H1 (cell line): Measurements from ENCODE around the gene CAPZB. TPM values are rescaled to one million over a fixed set of nuclear protein-coding genes. Genes with fewer than 3 reads are reported as not detected.

Experiments used
- CTCF ChIA-PET: fragments of 300-600 bp; sonication (Branson Sonifier 250); formaldehyde crosslinking; loops from one replicate; lab custom pipeline; 2021; ENCODE audit not compliant: partially characterized antibody; lab: Charles Lee
- POLR2A ChIA-PET: fragments of 300-600 bp; sonication (Branson Sonifier 250); formaldehyde crosslinking; loops from one replicate; lab custom pipeline; 2021; ENCODE audit warnings: inconsistent platforms; ENCODE audit not compliant: partially characterized antibody; lab: Charles Lee
- DNase-seq, 2 experiments: peaks; one replicate each; pipeline versions ENCODE4 v3.0.0 to v3.0.0-alpha.2; 2010 to 2022; ENCODE audit warnings: low spot score in 2 of 2, low read depth in 1 of 2, mixed read lengths in 1 of 2
- FAIRE-seq: peaks from 2 replicates; lab custom pipeline; 2011; peaks lifted over from hg19 to GRCh38; lab: Jason Lieb, UNC
- H2AFZ ChIP-seq: 2 replicates; pipeline ENCODE4 v1.8.1; 2012; ENCODE audit warnings: low read length, inconsistent platforms
- H2AK5ac ChIP-seq: 2 replicates; pipeline ENCODE4 v1.6.1; 2013; ENCODE audit warnings: low read depth, low read length
- H2BK120ac ChIP-seq: replicated peaks from 2 replicates; pipeline ENCODE3; 2013; ENCODE audit warnings: low read depth, low read length, inconsistent platforms
- H2BK12ac ChIP-seq: 2 replicates; pipeline ENCODE4 v1.6.1; 2013; ENCODE audit warnings: low read depth, low read length
- H2BK15ac ChIP-seq: 2 replicates; pipeline ENCODE4 v1.6.1; 2013; ENCODE audit warnings: low read length
- H2BK20ac ChIP-seq: 2 replicates; pipeline ENCODE4 v1.6.1; 2013; ENCODE audit warnings: low read length
- H2BK5ac ChIP-seq: 2 replicates; pipeline ENCODE4 v1.6.1; 2013; ENCODE audit warnings: low read depth, low read length
- H3K14ac ChIP-seq: 2 replicates; pipeline ENCODE4 v1.6.1; 2013; ENCODE audit warnings: inconsistent platforms; ENCODE audit not compliant: insufficient read length
- H3K18ac ChIP-seq: 2 replicates; pipeline ENCODE4 v1.6.1; 2013; ENCODE audit warnings: low read length; ENCODE audit errors: extremely low read depth
- H3K23ac ChIP-seq: 2 replicates; pipeline ENCODE4 v1.6.1; 2013; ENCODE audit warnings: inconsistent platforms; ENCODE audit not compliant: insufficient read length
- H3K23me2 ChIP-seq: 2 replicates; pipeline ENCODE4 v1.6.1; 2013; ENCODE audit warnings: low read depth, low read length
- H3K27ac ChIP-seq: 2 replicates; pipeline ENCODE4 v1.6.1; 2011; ENCODE audit warnings: low read depth, low read length, inconsistent platforms
- H3K27me3 ChIP-seq, 4 experiments: replicated peaks in 1 of 4; 1 replicate in 1 of 4; 2 replicates in 3 of 4; pipeline versions ENCODE4 v1.6.1 to v1.8.1; 2011 to 2013; ENCODE audit warnings: low read length in 3 of 4, mild to moderate bottlenecking in 3 of 4, inconsistent platforms in 2 of 4, mixed read lengths in 2 of 4, moderate library complexity in 1 of 4; ENCODE audit not compliant: control insufficient read depth in 3 of 4, insufficient read depth in 3 of 4; ENCODE audit errors: extremely low read depth in 1 of 4
- H3K36me3 ChIP-seq, 4 experiments: 2 replicates each; pipeline versions ENCODE4 v1.6.1 to v1.8.1; 2011 to 2013; ENCODE audit warnings: mild to moderate bottlenecking in 4 of 4, low read length in 3 of 4, moderate library complexity in 2 of 4, control low read depth in 1 of 4, inconsistent platforms in 1 of 4; ENCODE audit not compliant: insufficient read depth in 4 of 4, control insufficient read depth in 2 of 4
- H3K4ac ChIP-seq: replicated peaks from 2 replicates; pipeline ENCODE3; 2013; ENCODE audit warnings: low read length, low read depth, mixed read lengths, inconsistent platforms; ENCODE audit not compliant: insufficient read length
- H3K4me1 ChIP-seq, 4 experiments: replicated peaks in 1 of 4; 1 replicate in 1 of 4; 2 replicates in 3 of 4; pipeline versions ENCODE4 v1.6.1 to v1.8.1; 2011 to 2013; ENCODE audit warnings: low read length in 3 of 4, inconsistent platforms in 2 of 4, mixed read lengths in 1 of 4; ENCODE audit not compliant: insufficient read depth in 4 of 4, control insufficient read depth in 3 of 4
- H3K4me2 ChIP-seq, 2 experiments: 2 replicates each; pipeline versions ENCODE4 v1.6.1 to v1.8.1; 2011 to 2013; ENCODE audit warnings: low read depth in 2 of 2, low read length in 2 of 2, control low read depth in 1 of 2, inconsistent platforms in 1 of 2, mild to moderate bottlenecking in 1 of 2; ENCODE audit not compliant: insufficient read depth in 1 of 2
- H3K4me3 ChIP-seq, 4 experiments: fragments of 200-600, 300-600 bp in 1 of 4; sonication (generic), shearing (Covaris generic), sonication (Bioruptor Twin) in 1 of 4; 2 replicates each; pipeline versions ENCODE4 v1.5.1 to v1.8.1; 2011 to 2016; ENCODE audit warnings: low read length in 4 of 4, low read depth in 3 of 4, control low read depth in 2 of 4, inconsistent platforms in 2 of 4, mild to moderate bottlenecking in 2 of 4, mixed read lengths in 1 of 4, moderate library complexity in 1 of 4; ENCODE audit not compliant: insufficient read depth in 2 of 4; ENCODE audit errors: extremely low read depth in 1 of 4
- H3K56ac ChIP-seq: replicated peaks from 2 replicates; pipeline ENCODE3; 2013; ENCODE audit warnings: low read depth, mild to moderate bottlenecking, mixed read lengths, low read length, inconsistent platforms; ENCODE audit not compliant: insufficient read length
- H3K79me1 ChIP-seq: 2 replicates; pipeline ENCODE4 v1.6.1; 2013; ENCODE audit warnings: low read depth, low read length, control low read depth
- H3K79me2 ChIP-seq, 2 experiments: 2 replicates each; pipeline versions ENCODE4 v1.6.1 to v1.8.1; 2012 to 2013; ENCODE audit warnings: low read length in 2 of 2, mild to moderate bottlenecking in 2 of 2, inconsistent platforms in 1 of 2; ENCODE audit not compliant: insufficient read depth in 2 of 2, control insufficient read depth in 1 of 2
- H3K9ac ChIP-seq, 4 experiments: replicated peaks in 1 of 4; 1 replicate in 1 of 4; 2 replicates in 3 of 4; pipeline versions ENCODE4 v1.6.1 to v1.8.1; 2011 to 2013; ENCODE audit warnings: low read depth in 3 of 4, low read length in 3 of 4, control low read depth in 2 of 4, mild to moderate bottlenecking in 2 of 4, moderate library complexity in 2 of 4, inconsistent platforms in 1 of 4; ENCODE audit errors: extremely low read depth in 1 of 4
- H3K9me3 ChIP-seq, 2 experiments: 2 replicates each; pipeline versions ENCODE4 v1.6.1 to v1.8.1; 2012 to 2013; ENCODE audit warnings: mild to moderate bottlenecking in 2 of 2, moderate library complexity in 2 of 2, control low read depth in 1 of 2, inconsistent platforms in 1 of 2, low read depth in 1 of 2, low read length in 1 of 2, mixed read lengths in 1 of 2; ENCODE audit not compliant: insufficient read depth in 2 of 2
- H4K20me1 ChIP-seq, 2 experiments: replicated peaks in 1 of 2; 2 replicates each; pipeline versions ENCODE3 to v1.8.1; 2011 to 2013; ENCODE audit warnings: inconsistent platforms in 2 of 2, low read length in 2 of 2, mild to moderate bottlenecking in 1 of 2; ENCODE audit not compliant: insufficient read depth in 2 of 2, control insufficient read depth in 1 of 2
- H4K5ac ChIP-seq: 2 replicates; pipeline ENCODE4 v1.6.1; 2013; ENCODE audit warnings: low read length, low read depth, mixed read lengths, inconsistent platforms; ENCODE audit not compliant: insufficient read length
- H4K8ac ChIP-seq: 2 replicates; pipeline ENCODE4 v1.8.0; 2013; ENCODE audit warnings: mild to moderate bottlenecking, moderate library complexity, low read length, inconsistent platforms; ENCODE audit not compliant: insufficient read depth; ENCODE audit errors: extremely low read depth
- H4K91ac ChIP-seq: replicated peaks from 2 replicates; pipeline ENCODE3; 2013; ENCODE audit warnings: low read length, mixed read lengths, inconsistent platforms; ENCODE audit not compliant: insufficient read length
- ATF3 ChIP-seq: IDR thresholded peaks from 2 replicates; pipeline ENCODE4 v1.6.1; 2011; ENCODE audit warnings: low read depth, mild to moderate bottlenecking, low read length; ENCODE audit not compliant: insufficient read depth
- CHD2 ChIP-seq: IDR thresholded peaks from 2 replicates; pipeline ENCODE4 v1.6.1; 2012; ENCODE audit warnings: low read length, improper control_type of control experiment
- CTBP2 ChIP-seq: IDR thresholded peaks from 2 replicates; pipeline ENCODE4 v1.7.0; 2011; ENCODE audit warnings: borderline replicate concordance, mild to moderate bottlenecking, moderate library complexity, mixed read lengths, low read length; ENCODE audit not compliant: insufficient read depth, insufficient read length
- GABPA ChIP-seq: IDR thresholded peaks from 2 replicates; pipeline ENCODE4 v1.6.1; 2011; ENCODE audit warnings: mild to moderate bottlenecking, low read length, moderate library complexity, borderline replicate concordance; ENCODE audit not compliant: insufficient read depth
- HDAC2 ChIP-seq, 2 experiments: fragments of 300-600 bp in 1 of 2; sonication (generic) in 1 of 2; IDR thresholded peaks; 2 replicates each; pipeline ENCODE4 v1.6.1; 2011 to 2012; ENCODE audit warnings: low read depth in 2 of 2, low read length in 2 of 2, mild to moderate bottlenecking in 2 of 2, moderate library complexity in 2 of 2, borderline replicate concordance in 1 of 2, inconsistent platforms in 1 of 2
- KDM4A ChIP-seq: IDR thresholded peaks from one replicate; pipeline ENCODE4 v1.7.1; 2012; ENCODE audit warnings: low read depth, mild to moderate bottlenecking, moderate library complexity, low read length, inconsistent platforms; ENCODE audit not compliant: severe bottlenecking
- RNF2 ChIP-seq: fragments of 200-900, 300-1000 bp; sonication (generic); IDR thresholded peaks from 2 replicates; pipeline ENCODE4 v1.7.1; 2016; ENCODE audit warnings: borderline replicate concordance, low read depth, mild to moderate bottlenecking, antibody characterized with exemption, low read length; ENCODE audit not compliant: poor library complexity, severe bottlenecking; ENCODE audit errors: missing control alignments
- SP2 ChIP-seq: IDR thresholded peaks from 2 replicates; pipeline ENCODE4 v1.6.1; 2012; ENCODE audit warnings: mild to moderate bottlenecking, low read length, inconsistent platforms
- TCF12 ChIP-seq: IDR thresholded peaks from 2 replicates; pipeline ENCODE4 v1.6.1; 2011; ENCODE audit warnings: low read depth, mild to moderate bottlenecking, low read length
- WGBS, 2 experiments: shearing (Covaris generic) in 1 of 2; methylation state at CpG; one replicate each; pipeline versions ENCODE4 v1.1.6 to v1.1.7; 2013 to 2015; ENCODE audit warnings: low lambda C conversion rate in 2 of 2, mixed read lengths in 2 of 2, inconsistent platforms in 1 of 2, low coverage in 1 of 2, missing lambda C conversion rate in 1 of 2; ENCODE audit not compliant: insufficient replicate concordance in 2 of 2, insufficient coverage in 1 of 2, insufficient read length in 1 of 2; ENCODE audit errors: extremely low coverage in 1 of 2, missing lambda C conversion rate in 1 of 2; 5-methylcytosine and 5-hydroxymethylcytosine counted together
- polyA plus RNA-seq, 7 experiments: library from polyadenylated mRNA; depleted of rRNA in 3 of 7; stranded (reverse) in 5 of 7; unstranded in 2 of 7; fragments of >200 nt in 5 of 7; fragments of 200-250 nt in 2 of 7; gene quantifications; 1 replicate in 5 of 7; 2 replicates in 1 of 7; 4 replicates in 1 of 7; pipeline versions ENCODE4 v1.2.1 to v1.2.3, GENCODE V29; 2011 to 2013; ENCODE audit warnings: missing spikeins in 2 of 7, mixed read lengths in 2 of 7
- total RNA-seq: library from RNA; stranded (reverse); fragmentation: NEBNext Ultra II Directional; extraction: Animal tissue kit (Norgen Biotek cat#: 25700); gene quantifications from 2 replicates; pipeline ENCODE4 v1.2.1, GENCODE V29; 2021

Gene CAPZB
- total and polyA plus RNA-seq, 2 of the 8 experiments (the other 6 are each of a cell fraction or from before 2014, with no cell fraction given): 162 to 371 TPM

- Histone ChIP-seq H2AK5ac (no peak overlapping the region), H3K4me1 (no peaks in the 10 kb centered on the region; a peak in 1 of 7 replicates), H2BK12ac (no peak overlapping the region), H3K14ac (no peak overlapping the region), H4K5ac (no peak overlapping the region), H3K79me1 (no peaks in the 10 kb centered on the region), H2BK5ac (no peak overlapping the region), H3K4me2 (no peak overlapping the region), H4K91ac (no peak overlapping the region), H3K18ac (no peak overlapping the region), H2BK120ac (no peak overlapping the region), H2BK15ac (no peak overlapping the region), H3K27ac (no peak overlapping the region), H4K8ac (no peak overlapping the region), H3K27me3 (no peaks in the 10 kb centered on the region; a peak in 1 of 7 replicates), H2BK20ac (no peak overlapping the region), H3K23ac (no peak overlapping the region), H3K36me3 (no peaks in the 10 kb centered on the region), H3K23me2 (no peaks in the 10 kb centered on the region), H3K56ac (no peak overlapping the region), H3K79me2 (no peaks in the 10 kb centered on the region), H2AFZ (no peak overlapping the region), H3K9ac (no peak overlapping the region), H3K4me3 (no peak overlapping the region), H3K4ac (no peak overlapping the region), H3K9me3 (peaks cover 3% of the 10 kb centered on the region in 2 experiments; a peak in 2 of 4 replicates), H4K20me1 (no peaks in the 10 kb centered on the region)
- ChIA-PET CTCF (interaction anchor here (0.5 to 1.5 kb wide), 2 partner anchors 17 to 149 kb away, joined by 3 to 4 read pairs; no protein-coding TSS in a partner anchor), POLR2A (interaction anchor here (1.6 kb wide), 1 partner anchor 50 kb away, joined by 5 read pairs; no protein-coding TSS in a partner anchor)
- DNase-seq (no peak), FAIRE-seq (no peak)
- 90% methylated on average over 4 of the region's 4 CpGs; no CpG with 5 or more reads in 1 of the 2 experiments for WGBS, 2 experiments
- TF ChIP-seq CTBP2 (no peak), KDM4A (no peak), CHD2 (no peak), GABPA (no peak), RNF2 (no peak), TCF12 (no peak), HDAC2 (IDR thresholded peaks at IDR 0.05; ENCODE audit: borderline replicate concordance in 1 of 2, low read depth in 2 of 2, low read length in 2 of 2) (no peak), SP2 (no peak), ATF3 (no peak)
These were observed 47.2 kb upstream of the CAPZB start for GRCh38 chr1:19532519-19532918.
